Smooth muscle cell (in vitro differentiated cells): Measurements from ENCODE around the gene TRIM73. TPM values are rescaled to one million over a fixed set of nuclear protein-coding genes. Genes with fewer than 3 reads are reported as not detected.
A peak's percentile ranks its signal among the peaks of the same experiment; 100 is the strongest.
"Not testable (repeated sequence)": the region's sequence is repeated elsewhere in the genome, so short reads cannot be mapped to it uniquely, and the experiment has no call there.

Experiments
- DNase-seq: peaks from one replicate; lab custom pipeline; 2025; ENCODE audit not compliant: unreplicated experiment; lab: John Stamatoyannopoulos, UW
- H2AFZ ChIP-seq: fragments of 200-600 bp; sonication (generic); 2 replicates; pipeline ENCODE4 v1.6.0; 2016; ENCODE audit warnings: antibody characterized with exemption, low read depth, mild to moderate bottlenecking
- H3F3A ChIP-seq: fragments of 200-600 bp; sonication (generic); 2 replicates; pipeline ENCODE4 v1.6.0; 2017; ENCODE audit warnings: antibody characterized with exemption, low read depth
- H3K27ac ChIP-seq: fragments of 200-600 bp; sonication (generic); 2 replicates; pipeline ENCODE4 v1.5.1; 2016; ENCODE audit warnings: low read depth, mild to moderate bottlenecking
- H3K27me3 ChIP-seq: fragments of 200-600 bp; sonication (generic); 2 replicates; pipeline ENCODE4 v1.6.1; 2016; ENCODE audit warnings: low read depth, mild to moderate bottlenecking
- H3K36me3 ChIP-seq: fragments of 200-600 bp; sonication (generic); 2 replicates; pipeline ENCODE4 v1.5.1; 2016; ENCODE audit warnings: low read depth
- H3K4me1 ChIP-seq: fragments of 200-600 bp; sonication (generic); 2 replicates; pipeline ENCODE4 v1.5.1; 2016; ENCODE audit warnings: low read depth
- H3K4me2 ChIP-seq: fragments of 200-600 bp; sonication (generic); 2 replicates; pipeline ENCODE4 v1.6.0; 2016; ENCODE audit warnings: mild to moderate bottlenecking
- H3K4me3 ChIP-seq: fragments of 200-600 bp; sonication (generic); 2 replicates; pipeline ENCODE4 v1.5.1; 2016; ENCODE audit warnings: mild to moderate bottlenecking
- H3K79me2 ChIP-seq: fragments of 200-600 bp; sonication (generic); 2 replicates; pipeline ENCODE4 v1.6.0; 2016; ENCODE audit warnings: low read depth, mild to moderate bottlenecking
- H3K9ac ChIP-seq: fragments of 200-600 bp; sonication (generic); 2 replicates; pipeline ENCODE4 v1.6.0; 2016; ENCODE audit warnings: low read depth
- H3K9me3 ChIP-seq: fragments of 200-600 bp; sonication (generic); replicated peaks from 2 replicates; pipeline ENCODE4 v1.5.1; 2016; ENCODE audit warnings: low read depth
- H4K20me1 ChIP-seq: fragments of 200-600 bp; sonication (generic); 2 replicates; pipeline ENCODE4 v1.6.0; 2016; ENCODE audit warnings: low read depth
- CTCF ChIP-seq: fragments of 200-600 bp; sonication (generic); IDR thresholded peaks from 2 replicates; pipeline ENCODE4 v1.5.1; 2017; ENCODE audit warnings: borderline replicate concordance, mild to moderate bottlenecking, antibody characterized with exemption; ENCODE audit not compliant: insufficient read depth, poor library complexity, severe bottlenecking
- WGBS: methylation state at CpG from one replicate; pipeline ENCODE4 v1.1.7; 2016; ENCODE audit warnings: low lambda C conversion rate; 5-methylcytosine and 5-hydroxymethylcytosine counted together
- polyA plus RNA-seq: library from polyadenylated mRNA; unstranded; fragments of >200 nt; fragmentation: Nextera tagmentation; extraction: Ambion mirVana; gene quantifications from 2 replicates; pipeline ENCODE4 v1.2.1, GENCODE V29; 2016
- small RNA-seq: library from RNA; depleted of rRNA; stranded (forward); fragments of <200 nt; gene quantifications from one replicate; pipeline ENCODE3, GENCODE V24; 2014
- total RNA-seq: library from RNA; depleted of rRNA; stranded (reverse); fragments of >200 nt; gene quantifications from 2 replicates; pipeline ENCODE4 v1.2.3, GENCODE V29; 2014

Gene TRIM73
- total and polyA plus RNA-seq, 2 experiments from 2014 or later: 1.6 to 22.4 TPM

GRCh38 chr7:75452494-75452955 lies 57.1 kb downstream of the TRIM73 start:
- not testable (repeated sequence) for H3K79me2 ChIP-seq, H3K36me3 ChIP-seq, H3K9ac ChIP-seq, H3K27me3 ChIP-seq, H2AFZ ChIP-seq, H3K9me3 ChIP-seq, DNase-seq, H3K4me3 ChIP-seq, H3F3A ChIP-seq, H3K27ac ChIP-seq, H3K4me1 ChIP-seq, H3K4me2 ChIP-seq
- peak; percentile 42 for TF ChIP-seq CTCF
- 38% methylated on average over 4 of the region's 4 CpGs for WGBS
- peaks cover 13% of the 10 kb centered on the region for H4K20me1 ChIP-seq

Small RNA genes lying within 50 kb of the gene (small RNA-seq; reads per million reads assigned to genes)
- not detected for gene RF00019

Other genes with a start within 250 kb of the TRIM73 start
- 6.9 and 8.0 TPM in 2 replicates for gene POM121C, start 90.7 kb downstream of the TRIM73 start, total RNA-seq
- gene POM121C, start 90.7 kb downstream of the TRIM73 start, polyA plus RNA-seq: 12.5 and 20.4 TPM in 2 replicates
- gene SPDYE5, start 96.7 kb downstream of the TRIM73 start, total RNA-seq: not detected in 2 replicates
- gene SPDYE5, start 96.7 kb downstream of the TRIM73 start, polyA plus RNA-seq: 0.22 and 1.1 TPM in 2 replicates